HCT116 (cell line): ENCODE results near the gene RXFP2. TPM values are rescaled to one million over a fixed set of nuclear protein-coding genes. Genes with fewer than 3 reads are reported as not detected.

Source experiments
- ATAC-seq: fragments of 200-7000 bp; cut with Tn5 transposase; 2 replicates; pipeline ENCODE4 v1.9.1; 2020; ENCODE audit warnings: mild to moderate bottlenecking, moderate library complexity
- BruUV-seq: library from RNA; stranded (reverse); fragments of 400-500 nt; replicated peaks from 2 replicates; lab custom pipeline; 2021; lab: Mats Ljungman, UMichigan
- CTCF ChIA-PET: fragments of 300-600 bp; sonication (Branson Sonifier 250); formaldehyde crosslinking; loops from one replicate; lab custom pipeline; 2021; ENCODE audit warnings: antibody characterized with exemption; lab: Charles Lee
- POLR2A ChIA-PET: fragments of 300-600, 350-600 bp; sonication (Branson Sonifier 250); formaldehyde crosslinking; loops from one replicate; lab custom pipeline; 2021; ENCODE audit warnings: antibody characterized with exemption; lab: Charles Lee
- RAD21 ChIA-PET, 2 experiments: fragments of 300-600 bp; sonication (Branson Sonifier 250); formaldehyde crosslinking; loops; one replicate each; lab custom pipeline; 2023; ENCODE audit warnings: low total read pairs in 2 of 2; ENCODE audit not compliant: uncharacterized antibody in 2 of 2, unreplicated experiment in 2 of 2, low non-redundant PET in 1 of 2; lab: Charles Lee
- DNase-seq: peaks from one replicate; pipeline ENCODE4 v3.0.0-alpha.2; 2010; ENCODE audit warnings: low read depth, low spot score
- H2AFZ ChIP-seq: fragments of 200-600 bp; shearing (Covaris generic), sonication (generic); 2 replicates; pipeline ENCODE4 v1.6.1; 2017; ENCODE audit warnings: low read depth, mixed run types, mixed read lengths, antibody characterized with exemption, low read length; ENCODE audit not compliant: poor library complexity, severe bottlenecking
- H3K27ac ChIP-seq: 2 replicates; pipeline ENCODE4 v1.5.1; 2012; ENCODE audit warnings: low read depth, low read length
- H3K27me3 ChIP-seq: fragments of 200-600 bp; sonication (generic); 2 replicates; pipeline ENCODE4 v1.6.1; 2016; ENCODE audit warnings: mixed run types, low read length, mixed read lengths; ENCODE audit not compliant: insufficient read depth
- H3K36me3 ChIP-seq, 2 experiments: fragments of 200-500 bp in 1 of 2; fragments of 200-600 bp in 1 of 2; sonication (Bioruptor generic) in 1 of 2; sonication (generic) in 1 of 2; 2 replicates each; pipeline versions ENCODE4 v1.5.1 to v1.6.1; 2014 to 2016; ENCODE audit warnings: low read length in 2 of 2, inconsistent platforms in 1 of 2, mixed read lengths in 1 of 2, mixed run types in 1 of 2; ENCODE audit not compliant: insufficient read depth in 2 of 2, control insufficient read depth in 1 of 2
- H3K4me1 ChIP-seq, 2 experiments: fragments of 200-600 bp in 1 of 2; sonication (generic) in 1 of 2; 2 replicates each; pipeline versions ENCODE4 v1.5.1 to v1.6.1; 2012 to 2017; ENCODE audit warnings: low read length in 2 of 2, inconsistent platforms in 1 of 2, mild to moderate bottlenecking in 1 of 2, mixed read lengths in 1 of 2, mixed run types in 1 of 2, moderate library complexity in 1 of 2; ENCODE audit not compliant: insufficient read depth in 2 of 2, control insufficient read depth in 1 of 2
- H3K4me2 ChIP-seq: fragments of 200-600 bp; sonication (generic); 2 replicates; pipeline ENCODE4 v1.6.1; 2017; ENCODE audit warnings: mixed run types, low read length, mixed read lengths
- H3K4me3 ChIP-seq, 2 experiments: fragments of 200-600 bp in 1 of 2; sonication (generic) in 1 of 2; replicated peaks in 1 of 2; 2 replicates each; pipeline ENCODE4 v1.5.1; 2011 to 2016; ENCODE audit warnings: low read length in 2 of 2, control low read depth in 1 of 2, low read depth in 1 of 2, mild to moderate bottlenecking in 1 of 2, mixed read lengths in 1 of 2, mixed run types in 1 of 2
- H3K79me2 ChIP-seq: fragments of 200-600 bp; sonication (generic); 2 replicates; pipeline ENCODE4 v1.6.1; 2017; ENCODE audit warnings: mild to moderate bottlenecking, mixed run types, low read length, moderate library complexity, mixed read lengths; ENCODE audit not compliant: insufficient read depth
- H3K9ac ChIP-seq: fragments of 200-600 bp; sonication (generic); 2 replicates; pipeline ENCODE4 v1.6.1; 2016; ENCODE audit warnings: low read length, mixed read lengths
- H3K9me2 ChIP-seq: fragments of 200-600 bp; sonication (generic), shearing (Covaris generic); 2 replicates; pipeline ENCODE4 v1.6.1; 2017; ENCODE audit warnings: mixed run types, mild to moderate bottlenecking, moderate library complexity; ENCODE audit not compliant: insufficient read depth
- H3K9me3 ChIP-seq, 2 experiments: fragments of 200-500 bp in 1 of 2; fragments of 200-600 bp in 1 of 2; sonication (Bioruptor generic) in 1 of 2; sonication (generic) in 1 of 2; 2 replicates each; pipeline ENCODE4 v1.6.1; 2014 to 2017; ENCODE audit warnings: low read length in 2 of 2, mixed read lengths in 2 of 2, inconsistent platforms in 1 of 2, low read depth in 1 of 2, mild to moderate bottlenecking in 1 of 2, mixed run types in 1 of 2, moderate library complexity in 1 of 2; ENCODE audit not compliant: control insufficient read depth in 1 of 2, insufficient read depth in 1 of 2
- H4K20me1 ChIP-seq: fragments of 200-600 bp; sonication (generic), shearing (Covaris generic); 2 replicates; pipeline ENCODE4 v1.6.1; 2017; ENCODE audit warnings: mixed run types, mild to moderate bottlenecking, moderate library complexity; ENCODE audit not compliant: insufficient read depth
- CBX3 ChIP-seq: IDR thresholded peaks from 2 replicates; pipeline ENCODE4 v1.6.1; 2012; ENCODE audit warnings: low read depth
- CEBPB ChIP-seq: IDR thresholded peaks from 2 replicates; pipeline ENCODE4 v1.6.1; 2012; ENCODE audit warnings: low read depth
- CTCF ChIP-seq, 3 experiments: fragments of 200-600 bp in 1 of 3; sonication (generic) in 1 of 3; IDR thresholded peaks in 2 of 3; conservative IDR thresholded peaks in 1 of 3; 2 replicates each; pipeline ENCODE4 v1.5.1; 2012 to 2017; ENCODE audit warnings: low read depth in 2 of 3, low read length in 2 of 3, antibody characterized with exemption in 1 of 3, borderline replicate concordance in 1 of 3, control low read depth in 1 of 3, mild to moderate bottlenecking in 1 of 3, mixed read lengths in 1 of 3, mixed run types in 1 of 3, moderate library complexity in 1 of 3; ENCODE audit not compliant: insufficient read depth in 1 of 3
- EZH2 ChIP-seq: fragments of 200-600 bp; sonication (generic); IDR thresholded peaks from 2 replicates; pipeline ENCODE4 v1.6.1; 2017; ENCODE audit warnings: antibody characterized with exemption, mixed run types
- JUND ChIP-seq: IDR thresholded peaks from 2 replicates; pipeline ENCODE4 v1.6.1; 2012
- MAX ChIP-seq: IDR thresholded peaks from 2 replicates; pipeline ENCODE4 v1.6.1; 2012
- POLR2A ChIP-seq: IDR thresholded peaks from 2 replicates; pipeline ENCODE4 v1.7.0; 2011; ENCODE audit warnings: borderline replicate concordance; ENCODE audit not compliant: insufficient read depth, insufficient read length; ENCODE audit errors: extremely low read depth
- POLR2AphosphoS5 ChIP-seq: IDR thresholded peaks from 2 replicates; pipeline ENCODE4 v1.6.1; 2011; ENCODE audit warnings: mild to moderate bottlenecking, low read depth, low read length, moderate library complexity
- RAD21 ChIP-seq: IDR thresholded peaks from 2 replicates; pipeline ENCODE4 v1.6.1; 2012; ENCODE audit warnings: low read depth, mild to moderate bottlenecking
- REST ChIP-seq: IDR thresholded peaks from 2 replicates; pipeline ENCODE4 v1.6.1; 2012; ENCODE audit warnings: low read depth
- SP1 ChIP-seq: IDR thresholded peaks from 2 replicates; pipeline ENCODE4 v1.6.1; 2012; ENCODE audit warnings: low read depth
- ZFX ChIP-seq: fragments of 450-650 bp; IDR thresholded peaks from 2 replicates; pipeline ENCODE4 v1.6.1; 2017
- ZNF274 ChIP-seq: fragments of 200-500 bp; sonication (Bioruptor generic); IDR thresholded peaks from 2 replicates; pipeline ENCODE4 v1.6.1; 2014; ENCODE audit warnings: mild to moderate bottlenecking, low read depth, low read length, inconsistent platforms
- intact Hi-C: fragments of 100-400 bp; cut with micrococcal nuclease; formaldehyde crosslinking; loops from 2 replicates; pipeline ENCODE4 v1.10.0; 2022
- total RNA-seq: library from RNA; stranded (reverse); gene quantifications from one replicate; pipeline ENCODE4 v1.2.1, GENCODE V29; 2021; ENCODE audit not compliant: unreplicated experiment

RXFP2 gene
- total RNA-seq, 1 experiment from 2014 or later: not detected

GRCh38 chr13:31733066-31733465, 6.3 kb upstream of the RXFP2 start:
- POLR2A ChIA-PET: no interaction called here
- intact Hi-C loops: no loop called here

GRCh38 chr13:31733647-31734046, 5.7 kb upstream of the RXFP2 start:
- POLR2A ChIA-PET: no interaction called here
- no peak overlapping the region for H3K4me2 ChIP-seq
- no peak for DNase-seq
- H3K27me3 ChIP-seq: peaks cover 49% of the 10 kb centered on the region
- H3K9me2 ChIP-seq: no peaks in the 10 kb centered on the region
- intact Hi-C loops: no loop called here
- H3K9me3 ChIP-seq: no peaks in the 10 kb centered on the region
- no peaks in the 10 kb centered on the region; the same call in 1 of the 2 replicates for H4K20me1 ChIP-seq
- no peak overlapping the region for H3K9ac ChIP-seq
- H3K27ac ChIP-seq: no peak overlapping the region
- no peak for ATAC-seq
- no peaks in the 10 kb centered on the region for H3K36me3 ChIP-seq
- BruUV-seq: no TSS peak
- RAD21 ChIA-PET: no interaction called here
- H3K79me2 ChIP-seq: no peaks in the 10 kb centered on the region
- CTCF ChIA-PET: no interaction called here
- H2AFZ ChIP-seq: no peak overlapping the region
- H3K4me1 ChIP-seq: no peaks in the 10 kb centered on the region
- H3K4me3 ChIP-seq: no peak overlapping the region
- TF ChIP-seq CBX3 (no peak), REST (no peak), JUND (no peak), SP1 (no peak), ZFX (no peak), RAD21 (no peak), POLR2A (no peak), ZNF274 (no peak), EZH2 (no peak), CEBPB (no peak), MAX (no peak)

More at GRCh38 chr13:31733066-31733465, 6.3 kb upstream of the RXFP2 start:
- Histone ChIP-seq H2AFZ (no peak overlapping the region), H3K27me3 (peaks cover 48% of the 10 kb centered on the region), H3K36me3 (no peaks in the 10 kb centered on the region), H3K4me2 (no peak overlapping the region), H3K9ac (no peak overlapping the region), H3K79me2 (no peaks in the 10 kb centered on the region), H3K4me3 (no peak overlapping the region), H3K9me3 (no peaks in the 10 kb centered on the region), H3K9me2 (no peaks in the 10 kb centered on the region), H3K4me1 (no peaks in the 10 kb centered on the region), H3K27ac (no peak overlapping the region), H4K20me1 (no peaks in the 10 kb centered on the region; the same call in 1 of the 2 replicates)
- ChIA-PET CTCF (interaction anchor here (1.0 kb wide), 1 partner anchor 195 kb away, joined by 4 read pairs; no protein-coding TSS in a partner anchor), RAD21 (no interaction called here)
- ATAC-seq: no peak
- no peak for TF ChIP-seq CTCF (IDR thresholded peaks at IDR 0.05 in 2 of 3, conservative IDR thresholded peaks at IDR 0.05 in 1 of 3; ENCODE audit: borderline replicate concordance in 1 of 3, insufficient read depth in 1 of 3, low read depth in 2 of 3, low read length in 2 of 3)
- no peak for TF ChIP-seq CEBPB
- no peak for TF ChIP-seq SP1
- TF ChIP-seq POLR2AphosphoS5: no peak
- DNase-seq: no peak
- BruUV-seq: no TSS peak
